ENCODE data around the gene ZNF804A.

Gene ZNF804A

DNA sequence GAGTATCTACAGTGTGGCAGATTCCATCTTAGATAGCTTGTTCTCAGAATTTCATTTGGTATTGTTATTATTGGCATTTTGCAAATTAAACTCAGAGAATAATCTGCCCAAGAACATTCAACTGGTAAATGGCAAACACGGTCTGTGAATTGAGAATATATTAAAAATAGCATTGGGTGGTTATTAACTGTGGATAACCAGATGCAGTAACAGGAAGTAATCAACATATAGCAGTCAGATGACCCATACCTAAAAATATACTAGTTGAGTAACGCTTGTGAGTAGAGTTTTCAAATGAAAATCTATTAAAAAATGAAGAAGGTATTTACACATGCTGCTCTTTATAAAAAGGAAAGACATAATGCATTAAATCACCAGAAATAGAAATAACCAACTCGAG is 129.5 kb downstream of the ZNF804A start:
- no peak overlapping the region for H3K4me3 ChIP-seq (ENCODE audit: low read depth, low read length)
- in situ Hi-C loops (cut with HindIII; ENCODE audit: low sequenced_read_pairs) = no loop called here
- TF ChIP-seq, protein P1, sequence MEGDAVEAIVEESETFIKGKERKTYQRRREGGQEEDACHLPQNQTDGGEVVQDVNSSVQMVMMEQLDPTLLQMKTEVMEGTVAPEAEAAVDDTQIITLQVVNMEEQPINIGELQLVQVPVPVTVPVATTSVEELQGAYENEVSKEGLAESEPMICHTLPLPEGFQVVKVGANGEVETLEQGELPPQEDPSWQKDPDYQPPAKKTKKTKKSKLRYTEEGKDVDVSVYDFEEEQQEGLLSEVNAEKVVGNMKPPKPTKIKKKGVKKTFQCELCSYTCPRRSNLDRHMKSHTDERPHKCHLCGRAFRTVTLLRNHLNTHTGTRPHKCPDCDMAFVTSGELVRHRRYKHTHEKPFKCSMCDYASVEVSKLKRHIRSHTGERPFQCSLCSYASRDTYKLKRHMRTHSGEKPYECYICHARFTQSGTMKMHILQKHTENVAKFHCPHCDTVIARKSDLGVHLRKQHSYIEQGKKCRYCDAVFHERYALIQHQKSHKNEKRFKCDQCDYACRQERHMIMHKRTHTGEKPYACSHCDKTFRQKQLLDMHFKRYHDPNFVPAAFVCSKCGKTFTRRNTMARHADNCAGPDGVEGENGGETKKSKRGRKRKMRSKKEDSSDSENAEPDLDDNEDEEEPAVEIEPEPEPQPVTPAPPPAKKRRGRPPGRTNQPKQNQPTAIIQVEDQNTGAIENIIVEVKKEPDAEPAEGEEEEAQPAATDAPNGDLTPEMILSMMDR (IDR thresholded peaks at IDR 0.05; ENCODE audit: low read depth, low read length) = no peak
- DNase-seq (ENCODE audit: low read depth, low spot score) = no peak

GRCh38 chr2:184728411-184728810 is 130.1 kb downstream of the ZNF804A start:
- DNase-seq (ENCODE audit: low read depth, low spot score) = no peak
- TF ChIP-seq, protein P1 (IDR thresholded peaks at IDR 0.05; ENCODE audit: low read depth, low read length) = no peak
- in situ Hi-C loops (cut with HindIII; ENCODE audit: low sequenced_read_pairs) = no loop called here
- no peak overlapping the region for H3K4me3 ChIP-seq (ENCODE audit: low read depth, low read length)

- in situ Hi-C loops (cut with HindIII; ENCODE audit: low sequenced_read_pairs) = no loop called here
- TF ChIP-seq, protein P1 (IDR thresholded peaks at IDR 0.05; ENCODE audit: low read depth, low read length) = no peak
- no peak overlapping the region for H3K4me3 ChIP-seq (ENCODE audit: low read depth, low read length)
- DNase-seq (ENCODE audit: low read depth, low spot score) = no peak
Measured at GRCh38 chr2:184729581-184729980, 131.3 kb downstream of the ZNF804A start.

DNA sequence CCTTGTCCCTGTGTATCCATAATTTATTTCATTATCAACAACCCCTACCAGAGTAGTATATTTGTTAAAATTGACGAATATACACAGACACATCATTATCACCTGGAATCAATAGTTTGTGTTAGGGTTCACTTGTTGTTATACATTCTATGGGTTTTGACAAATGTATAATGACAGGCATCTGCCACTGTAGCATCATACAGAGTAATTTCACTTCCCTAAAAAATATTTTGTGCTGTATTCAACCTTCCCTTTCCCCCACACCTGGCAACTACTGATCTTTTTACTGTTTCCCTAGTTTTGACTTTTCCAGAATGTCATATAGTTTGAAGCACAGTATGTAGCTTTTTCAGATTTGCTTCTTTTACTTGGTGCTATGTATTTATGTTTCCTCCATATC is 132.0 kb downstream of the ZNF804A start:
- no peak for DNase-seq (ENCODE audit: low read depth, low spot score)
- TF ChIP-seq, protein P1 (IDR thresholded peaks at IDR 0.05; ENCODE audit: low read depth, low read length) = no peak
- in situ Hi-C loops (cut with HindIII; ENCODE audit: low sequenced_read_pairs) = no loop called here
- no peak overlapping the region for H3K4me3 ChIP-seq (ENCODE audit: low read depth, low read length)

DNA sequence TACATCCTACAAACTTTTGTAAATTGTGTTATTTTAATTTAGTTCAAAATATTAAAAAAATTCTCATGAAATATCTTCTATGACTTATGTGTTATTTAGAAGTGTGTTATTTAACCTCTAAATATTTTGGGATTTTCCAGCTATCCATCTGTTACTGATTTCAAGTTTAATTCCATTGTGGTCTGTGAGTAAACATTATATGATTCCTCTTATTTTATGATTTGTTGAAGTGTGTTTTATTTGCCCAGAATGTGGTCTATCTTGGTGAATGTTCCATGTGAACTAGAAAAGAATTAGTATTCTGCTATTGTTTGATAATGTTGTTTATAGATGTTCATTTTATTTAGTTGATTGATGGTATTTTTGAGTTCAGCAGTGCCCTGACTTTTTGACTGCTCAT is 136.0 kb downstream of the ZNF804A start:
- in situ Hi-C loops (cut with HindIII; ENCODE audit: low sequenced_read_pairs) = no loop called here
- no peak overlapping the region for H3K4me3 ChIP-seq (ENCODE audit: low read depth, low read length)
- TF ChIP-seq, protein P1 (IDR thresholded peaks at IDR 0.05; ENCODE audit: low read depth, low read length) = no peak
- no peak for DNase-seq (ENCODE audit: low read depth, low spot score)

GRCh38 chr2:184735611-184736010 is 137.3 kb downstream of the ZNF804A start:
- TF ChIP-seq, protein P1 (IDR thresholded peaks at IDR 0.05; ENCODE audit: low read depth, low read length) = no peak
- in situ Hi-C loops (cut with HindIII; ENCODE audit: low sequenced_read_pairs) = no loop called here
- no peak overlapping the region for H3K4me3 ChIP-seq (ENCODE audit: low read depth, low read length)
- DNase-seq (ENCODE audit: low read depth, low spot score) = no peak

GRCh38 chr2:184743096-184743495 is 144.8 kb downstream of the ZNF804A start:
- in situ Hi-C loops (cut with HindIII; ENCODE audit: low sequenced_read_pairs) = no loop called here
- H3K4me3 ChIP-seq (ENCODE audit: low read depth, low read length) = no peak overlapping the region
- DNase-seq (ENCODE audit: low read depth, low spot score) = no peak
- TF ChIP-seq, protein P1 (IDR thresholded peaks at IDR 0.05; ENCODE audit: low read depth, low read length) = no peak

All from astrocyte of the spinal cord (primary cell).